CD14-positive monocyte (primary cell): ENCODE measurements around the gene MCU. TPM values are rescaled to one million over a fixed set of nuclear protein-coding genes. Genes with fewer than 3 reads are reported as not detected.
"Not testable (repeated sequence)": the region's sequence is repeated elsewhere in the genome, so short reads cannot be mapped to it uniquely, and the experiment has no call there.

ENCODE experiments used
- DNase-seq, 3 donors: peaks; one replicate each; pipeline ENCODE4 v3.0.0-alpha.2; 2011 to 2022
- H2AFZ ChIP-seq: 2 replicates; pipeline ENCODE4 v1.6.0; 2012; ENCODE audit warnings: mild to moderate bottlenecking, low read depth, low read length, inconsistent platforms; ENCODE audit not compliant: insufficient read depth, poor library complexity, severe bottlenecking
- H3K27ac ChIP-seq, 2 donors: 1 replicate in 1 of 2; 2 replicates in 1 of 2; pipeline ENCODE4 v1.5.1; 2012 to 2013; ENCODE audit warnings: low read length in 2 of 2, control low read depth in 1 of 2, inconsistent platforms in 1 of 2, low read depth in 1 of 2, mild to moderate bottlenecking in 1 of 2
- H3K27me3 ChIP-seq, 2 donors: one replicate each; pipeline versions ENCODE4 v1.6.0 to v1.6.1; 2011 to 2013; ENCODE audit warnings: low read length in 2 of 2; ENCODE audit not compliant: control insufficient read depth in 2 of 2, insufficient read depth in 2 of 2
- H3K36me3 ChIP-seq, 2 donors: replicated peaks in 1 of 2; 1 replicate in 1 of 2; 2 replicates in 1 of 2; pipeline versions ENCODE4 v1.5.1 to v1.6.1; 2012 to 2013; ENCODE audit warnings: low read length in 2 of 2, control low read depth in 1 of 2, inconsistent platforms in 1 of 2, mild to moderate bottlenecking in 1 of 2; ENCODE audit not compliant: insufficient read depth in 2 of 2, control insufficient read depth in 1 of 2
- H3K4me1 ChIP-seq, 2 donors: 1 replicate in 1 of 2; 2 replicates in 1 of 2; pipeline versions ENCODE4 v1.5.1 to v1.6.1; 2012 to 2013; ENCODE audit warnings: low read length in 2 of 2, control low read depth in 1 of 2, inconsistent platforms in 1 of 2, mild to moderate bottlenecking in 1 of 2, moderate library complexity in 1 of 2; ENCODE audit not compliant: insufficient read depth in 2 of 2, control insufficient read depth in 1 of 2
- H3K4me2 ChIP-seq: replicated peaks from 2 replicates; pipeline ENCODE3; 2012; ENCODE audit warnings: low read length, moderate library complexity, mild to moderate bottlenecking; ENCODE audit not compliant: poor library complexity, severe bottlenecking; ENCODE audit errors: extremely low read depth
- H3K4me3 ChIP-seq, 3 experiments: fragments of 200-600 bp in 1 of 3; sonication (generic) in 1 of 3; replicated peaks in 1 of 3; 1 replicate in 2 of 3; 2 replicates in 1 of 3; pipeline ENCODE4 v1.5.1; 2011 to 2013; ENCODE audit warnings: low read length in 3 of 3, mild to moderate bottlenecking in 3 of 3, control low read depth in 2 of 3, low read depth in 2 of 3, inconsistent platforms in 1 of 3, moderate library complexity in 1 of 3
- H3K79me2 ChIP-seq: 2 replicates; pipeline ENCODE4 v1.6.0; 2012; ENCODE audit warnings: mild to moderate bottlenecking, control low read depth, inconsistent platforms, low read length, moderate library complexity; ENCODE audit not compliant: insufficient read depth
- H3K9ac ChIP-seq: 2 replicates; pipeline ENCODE4 v1.6.0; 2017; ENCODE audit warnings: low read length, mild to moderate bottlenecking; ENCODE audit not compliant: insufficient read depth, poor library complexity, severe bottlenecking
- H3K9me3 ChIP-seq, 2 donors: replicated peaks in 1 of 2; 1 replicate in 1 of 2; 2 replicates in 1 of 2; pipeline versions ENCODE4 v1.5.1 to v1.6.1; 2012 to 2013; ENCODE audit warnings: low read length in 2 of 2, control low read depth in 1 of 2; ENCODE audit not compliant: control insufficient read depth in 1 of 2, insufficient read depth in 1 of 2
- H4K20me1 ChIP-seq: 2 replicates; pipeline ENCODE4 v1.6.0; 2012; ENCODE audit warnings: mild to moderate bottlenecking, low read length, control low read depth, moderate library complexity; ENCODE audit not compliant: insufficient read depth
- H3K27ac Mint-ChIP-seq, 7 donors: one replicate each; pipeline ENCODE4 v1.8.0; 2020; ENCODE audit warnings: mild to moderate bottlenecking in 7 of 7, mixed read lengths in 7 of 7, moderate library complexity in 6 of 7, inconsistent platforms in 2 of 7
- H3K27me3 Mint-ChIP-seq, 3 donors: one replicate each; pipeline ENCODE4 v1.8.0; 2021 to 2022; ENCODE audit warnings: low read depth in 3 of 3, mild to moderate bottlenecking in 3 of 3, mixed read lengths in 3 of 3, moderate library complexity in 3 of 3, inconsistent platforms in 1 of 3
- H3K36me3 Mint-ChIP-seq, 2 donors: one replicate each; pipeline ENCODE4 v1.8.0; 2020; ENCODE audit warnings: mixed read lengths in 2 of 2, inconsistent platforms in 1 of 2, mild to moderate bottlenecking in 1 of 2
- H3K4me1 Mint-ChIP-seq: one replicate; pipeline ENCODE4 v1.8.0; 2020; ENCODE audit warnings: mild to moderate bottlenecking, mixed read lengths
- H3K4me3 Mint-ChIP-seq, 2 donors: one replicate each; pipeline ENCODE4 v1.8.0; 2020; ENCODE audit warnings: mild to moderate bottlenecking in 2 of 2, mixed read lengths in 2 of 2, moderate library complexity in 1 of 2
- H3K9me3 Mint-ChIP-seq, 7 donors: one replicate each; pipeline ENCODE4 v1.8.0; 2020 to 2022; ENCODE audit warnings: mixed read lengths in 7 of 7, mild to moderate bottlenecking in 6 of 7, moderate library complexity in 6 of 7, inconsistent platforms in 2 of 7
- WGBS: methylation state at CpG from one replicate; pipeline ENCODE4 v1.1.5; 2013; ENCODE audit warnings: missing lambda C conversion rate; ENCODE audit not compliant: insufficient coverage; 5-methylcytosine and 5-hydroxymethylcytosine counted together
- intact Hi-C, 2 donors: fragments of 100-400 bp; cut with micrococcal nuclease; formaldehyde crosslinking; loops; one replicate each; pipeline versions ENCODE4 v1.15.0 to v1.15.1; 2023
- polyA plus RNA-seq, 3 donors: library from polyadenylated mRNA; depleted of rRNA in 1 of 3; unstranded in 2 of 3; stranded (reverse) in 1 of 3; fragments of 300-500 nt in 2 of 3; fragments of >200 nt in 1 of 3; fragmentation: Illumina TruSeq in 2 of 3; gene quantifications; 1 replicate in 2 of 3; 2 replicates in 1 of 3; pipeline ENCODE4 v1.2.3, GENCODE V29; 2012 to 2021
- TF ChIP-seq, protein P1 (sequence below): fragments of 200-600 bp; IDR thresholded peaks from one replicate; pipeline ENCODE4 v1.8.0; 2022; ENCODE audit warnings: antibody characterized with exemption, mild to moderate bottlenecking

Gene MCU
- polyA plus RNA-seq, 3 donors = 11.7 to 23.1 (median 16.5) TPM

DNA sequence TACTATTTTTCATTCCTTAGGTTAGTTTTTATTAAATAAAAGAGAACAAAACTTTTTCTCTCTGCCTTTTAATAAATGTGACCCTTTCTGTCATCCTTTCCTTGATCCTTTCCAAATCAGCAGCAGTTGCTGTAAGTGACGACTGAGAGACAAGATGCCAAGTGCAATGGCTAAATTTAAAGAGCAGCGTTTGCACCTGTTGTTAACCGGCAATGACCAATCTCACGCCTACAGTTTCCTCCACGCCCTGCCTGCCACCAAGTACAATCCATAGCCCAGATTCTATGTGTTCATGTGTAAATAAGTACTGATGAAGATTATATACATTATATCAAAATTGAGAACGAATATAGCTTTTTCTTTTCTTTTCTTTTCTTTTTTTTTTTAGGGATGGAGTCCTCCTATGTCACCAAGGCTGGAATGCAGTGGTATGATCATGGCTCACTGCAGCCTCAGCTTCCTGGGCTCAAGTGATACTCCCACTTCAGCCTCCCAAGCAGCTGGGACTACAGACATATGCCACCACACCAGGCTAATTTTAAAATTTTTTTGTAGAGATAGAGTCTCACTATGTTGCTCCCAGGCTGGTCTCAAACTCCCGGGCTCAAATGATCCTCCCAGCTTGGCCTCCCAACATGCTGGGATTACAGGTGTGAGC is 6.5 kb upstream of the MCU start:
- H3K9me3 ChIP-seq = no peaks in the 10 kb centered on the region
- 100% methylated on average over 1 of the region's 7 CpGs for WGBS
- H4K20me1 ChIP-seq = no peaks in the 10 kb centered on the region
- no peak for DNase-seq
- no peak overlapping the region for H3K4me2 ChIP-seq
- no peak overlapping the region for H2AFZ ChIP-seq
- H3K79me2 ChIP-seq = no peaks in the 10 kb centered on the region
- Mint-ChIP-seq H3K4me1 (peaks cover 12% of the 10 kb centered on the region), H3K36me3 (no peaks in the 10 kb centered on the region), H3K27me3 (peaks cover 0 to 1% (median 0%) of the 10 kb centered on the region in 3 donors), H3K9me3 (peaks cover 0 to 3% (median 0%) of the 10 kb centered on the region in 7 donors), H3K27ac (peak overlapping the region in 1 of 7 donors; percentile 39), H3K4me3 (no peak overlapping the region)
- no peaks in the 10 kb centered on the region for H3K36me3 ChIP-seq
- TF ChIP-seq, protein P1, sequence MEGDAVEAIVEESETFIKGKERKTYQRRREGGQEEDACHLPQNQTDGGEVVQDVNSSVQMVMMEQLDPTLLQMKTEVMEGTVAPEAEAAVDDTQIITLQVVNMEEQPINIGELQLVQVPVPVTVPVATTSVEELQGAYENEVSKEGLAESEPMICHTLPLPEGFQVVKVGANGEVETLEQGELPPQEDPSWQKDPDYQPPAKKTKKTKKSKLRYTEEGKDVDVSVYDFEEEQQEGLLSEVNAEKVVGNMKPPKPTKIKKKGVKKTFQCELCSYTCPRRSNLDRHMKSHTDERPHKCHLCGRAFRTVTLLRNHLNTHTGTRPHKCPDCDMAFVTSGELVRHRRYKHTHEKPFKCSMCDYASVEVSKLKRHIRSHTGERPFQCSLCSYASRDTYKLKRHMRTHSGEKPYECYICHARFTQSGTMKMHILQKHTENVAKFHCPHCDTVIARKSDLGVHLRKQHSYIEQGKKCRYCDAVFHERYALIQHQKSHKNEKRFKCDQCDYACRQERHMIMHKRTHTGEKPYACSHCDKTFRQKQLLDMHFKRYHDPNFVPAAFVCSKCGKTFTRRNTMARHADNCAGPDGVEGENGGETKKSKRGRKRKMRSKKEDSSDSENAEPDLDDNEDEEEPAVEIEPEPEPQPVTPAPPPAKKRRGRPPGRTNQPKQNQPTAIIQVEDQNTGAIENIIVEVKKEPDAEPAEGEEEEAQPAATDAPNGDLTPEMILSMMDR = no peak
- peaks cover 6 to 7% of the 10 kb centered on the region in 2 donors for H3K4me1 ChIP-seq
- intact Hi-C loops = no loop called here
- no peak overlapping the region for H3K4me3 ChIP-seq
- no peaks in the 10 kb centered on the region for H3K27me3 ChIP-seq
- H3K27ac ChIP-seq = no peak overlapping the region
- no peak overlapping the region for H3K9ac ChIP-seq

DNA sequence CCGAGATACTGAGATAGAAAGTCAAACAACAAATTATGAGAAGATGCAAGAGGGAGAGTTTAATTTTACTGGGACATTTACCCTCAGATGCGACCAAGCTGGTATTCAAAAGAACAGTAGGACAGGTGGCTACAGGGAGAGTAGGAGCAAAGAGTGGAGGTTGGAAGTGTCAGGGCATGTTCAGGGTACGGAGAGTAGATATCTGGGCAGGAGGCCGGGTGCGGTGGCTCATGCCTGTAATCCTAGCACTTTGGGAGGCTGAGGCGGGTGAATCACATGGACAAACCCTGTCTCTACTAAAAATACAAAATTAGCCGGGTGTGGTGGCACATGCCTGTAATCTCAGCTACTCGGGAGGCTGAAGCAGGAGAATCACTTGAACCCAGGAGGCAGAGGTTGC is 5.5 kb upstream of the MCU start:
- H3K9me3 Mint-ChIP-seq, H3K27ac ChIP-seq, H4K20me1 ChIP-seq, H3K4me1 ChIP-seq, DNase-seq, H3K4me2 ChIP-seq, H3K36me3 ChIP-seq, H3K27me3 ChIP-seq, intact Hi-C loops, H3K9me3 ChIP-seq, H2AFZ ChIP-seq, H3K27me3 Mint-ChIP-seq, H3K4me3 Mint-ChIP-seq, H3K36me3 Mint-ChIP-seq, H3K4me3 ChIP-seq, H3K9ac ChIP-seq, H3K79me2 ChIP-seq, H3K27ac Mint-ChIP-seq: not testable (repeated sequence)
- WGBS = 100% methylated on average over 2 of the region's 8 CpGs
- H3K4me1 Mint-ChIP-seq = peaks cover 12% of the 10 kb centered on the region
